Lung (tissue), 12 donors: Measurements from ENCODE around the gene MAPK14. TPM values are rescaled to one million over a fixed set of nuclear protein-coding genes. Genes with fewer than 3 reads are reported as not detected.

Experiments used
- ATAC-seq: fragments of 200-7000 bp; cut with Tn5 transposase; one replicate; pipeline ENCODE4 v1.9.1; 2020; ENCODE audit warnings: moderate number of reproducible peaks; ENCODE audit not compliant: insufficient read depth, low FRiP score
- DNase-seq, 3 donors: peaks; one replicate each; pipeline ENCODE4 v3.0.0-alpha.2; 2013 to 2017
- H3K27ac ChIP-seq, 2 donors: one replicate each; pipeline ENCODE4 v1.5.1; 2013; ENCODE audit warnings: mild to moderate bottlenecking in 2 of 2, moderate library complexity in 2 of 2, control low read depth in 1 of 2, inconsistent platforms in 1 of 2, low read depth in 1 of 2, low read length in 1 of 2
- H3K27me3 ChIP-seq, 3 donors: one replicate each; pipeline ENCODE4 v1.5.1; 2013; ENCODE audit warnings: low read length in 2 of 3; ENCODE audit not compliant: control insufficient read depth in 3 of 3, insufficient read depth in 3 of 3
- H3K36me3 ChIP-seq, 4 donors: one replicate each; pipeline ENCODE4 v1.5.1; 2013; ENCODE audit warnings: low read length in 4 of 4, mild to moderate bottlenecking in 1 of 4, moderate library complexity in 1 of 4; ENCODE audit not compliant: control insufficient read depth in 4 of 4, insufficient read depth in 4 of 4
- H3K4me1 ChIP-seq, 5 donors: one replicate each; pipeline ENCODE4 v1.5.1; 2013; ENCODE audit warnings: low read length in 5 of 5, mild to moderate bottlenecking in 2 of 5, moderate library complexity in 1 of 5; ENCODE audit not compliant: control insufficient read depth in 5 of 5, insufficient read depth in 5 of 5
- H3K4me3 ChIP-seq: one replicate; pipeline ENCODE4 v1.5.1; 2013; ENCODE audit warnings: mild to moderate bottlenecking, control low read depth, moderate library complexity
- H3K9ac ChIP-seq, 2 donors: one replicate each; pipeline ENCODE4 v1.5.1; 2013; ENCODE audit warnings: low read length in 2 of 2, control low read depth in 1 of 2; ENCODE audit not compliant: insufficient read depth in 1 of 2
- H3K9me3 ChIP-seq, 4 donors: one replicate each; pipeline ENCODE4 v1.5.1; 2013; ENCODE audit warnings: low read length in 3 of 4, mild to moderate bottlenecking in 1 of 4, moderate library complexity in 1 of 4; ENCODE audit not compliant: control insufficient read depth in 4 of 4, insufficient read depth in 3 of 4
- WGBS, 2 donors: extraction: QIAGEN DNeasy Blood & Tissue Kit; methylation state at CpG; one replicate each; pipeline ENCODE4 v1.1.7; 2013; 5-methylcytosine and 5-hydroxymethylcytosine counted together
- polyA plus RNA-seq, 2 donors: library from polyadenylated mRNA; stranded (reverse); fragments of 200-250 nt; gene quantifications; one replicate each; pipeline ENCODE4 v1.2.1, GENCODE V29; 2013
- total RNA-seq, 2 donors: library from RNA; depleted of rRNA in 1 of 2; stranded (reverse); fragments of >200 nt in 1 of 2; gene quantifications; one replicate each; pipeline ENCODE4 v1.2.1, GENCODE V29; 2014 to 2021
- TF ChIP-seq, protein P1 (sequence below): IDR thresholded peaks from 2 replicates; pipeline ENCODE4 v1.5.1; 2012; ENCODE audit warnings: mild to moderate bottlenecking; ENCODE audit errors: control extremely low read depth, extremely low read depth
- donor health status: control.
- donor health status: control.
- donor health status: Bipolar disorder and iron deficiency.
- donor health status: healthy.
- donor health status: DM: yes; HTN: yes; CAD: no.

MAPK14 gene
- total and polyA plus RNA-seq, 4 donors, result 12.8 to 93.3 (median 59.5) TPM

DNA sequence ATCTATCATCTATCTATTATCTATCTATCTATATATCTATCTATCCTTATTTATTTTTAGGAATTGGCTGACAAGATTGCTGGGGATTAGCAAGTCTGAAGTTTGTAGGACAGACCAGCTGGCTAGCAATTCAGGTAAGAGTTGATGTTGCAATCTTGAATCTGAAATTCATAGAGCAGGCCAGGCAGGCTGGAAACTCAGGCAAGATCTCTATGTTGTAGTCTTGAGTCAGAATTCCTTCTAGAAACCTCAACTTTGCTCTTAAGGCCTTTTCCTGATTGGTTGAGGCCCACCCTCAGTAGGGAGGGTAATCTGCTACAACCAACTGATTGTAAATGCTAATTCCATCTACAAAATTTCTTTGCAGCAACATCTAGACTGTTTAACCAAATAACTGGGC is 121.9 kb downstream of the MAPK14 start:
- H3K4me3 ChIP-seq, result no peak overlapping the region
- TF ChIP-seq, protein P1, sequence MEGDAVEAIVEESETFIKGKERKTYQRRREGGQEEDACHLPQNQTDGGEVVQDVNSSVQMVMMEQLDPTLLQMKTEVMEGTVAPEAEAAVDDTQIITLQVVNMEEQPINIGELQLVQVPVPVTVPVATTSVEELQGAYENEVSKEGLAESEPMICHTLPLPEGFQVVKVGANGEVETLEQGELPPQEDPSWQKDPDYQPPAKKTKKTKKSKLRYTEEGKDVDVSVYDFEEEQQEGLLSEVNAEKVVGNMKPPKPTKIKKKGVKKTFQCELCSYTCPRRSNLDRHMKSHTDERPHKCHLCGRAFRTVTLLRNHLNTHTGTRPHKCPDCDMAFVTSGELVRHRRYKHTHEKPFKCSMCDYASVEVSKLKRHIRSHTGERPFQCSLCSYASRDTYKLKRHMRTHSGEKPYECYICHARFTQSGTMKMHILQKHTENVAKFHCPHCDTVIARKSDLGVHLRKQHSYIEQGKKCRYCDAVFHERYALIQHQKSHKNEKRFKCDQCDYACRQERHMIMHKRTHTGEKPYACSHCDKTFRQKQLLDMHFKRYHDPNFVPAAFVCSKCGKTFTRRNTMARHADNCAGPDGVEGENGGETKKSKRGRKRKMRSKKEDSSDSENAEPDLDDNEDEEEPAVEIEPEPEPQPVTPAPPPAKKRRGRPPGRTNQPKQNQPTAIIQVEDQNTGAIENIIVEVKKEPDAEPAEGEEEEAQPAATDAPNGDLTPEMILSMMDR, result no peak
- H3K9me3 ChIP-seq, result no peaks in the 10 kb centered on the region
- H3K27me3 ChIP-seq, result no peaks in the 10 kb centered on the region
- H3K36me3 ChIP-seq, result no peaks in the 10 kb centered on the region
- no peak for DNase-seq
- no peak for ATAC-seq
- no peak overlapping the region for H3K9ac ChIP-seq
- peaks cover 0 to 11% (median 0%) of the 10 kb centered on the region in 5 donors for H3K4me1 ChIP-seq
- no peak overlapping the region for H3K27ac ChIP-seq

- no peak overlapping the region for H3K27ac ChIP-seq
- H3K9ac ChIP-seq, result no peak overlapping the region
- H3K27me3 ChIP-seq, result no peaks in the 10 kb centered on the region
- DNase-seq (peak in 2 of 3 donors; percentile 63 to 86), ATAC-seq (no peak)
- no peaks in the 10 kb centered on the region for H3K9me3 ChIP-seq
- peaks cover 0 to 11% (median 0%) of the 10 kb centered on the region in 5 donors for H3K4me1 ChIP-seq
- H3K36me3 ChIP-seq, result no peaks in the 10 kb centered on the region
- no peak overlapping the region for H3K4me3 ChIP-seq
- 51 to 55% methylated on average over 3 of the region's 3 CpGs for WGBS, 2 donors
- TF ChIP-seq, protein P1, result no peak
These were observed 122.7 kb downstream of the MAPK14 start for GRCh38 chr6:36150283-36150682.

DNA sequence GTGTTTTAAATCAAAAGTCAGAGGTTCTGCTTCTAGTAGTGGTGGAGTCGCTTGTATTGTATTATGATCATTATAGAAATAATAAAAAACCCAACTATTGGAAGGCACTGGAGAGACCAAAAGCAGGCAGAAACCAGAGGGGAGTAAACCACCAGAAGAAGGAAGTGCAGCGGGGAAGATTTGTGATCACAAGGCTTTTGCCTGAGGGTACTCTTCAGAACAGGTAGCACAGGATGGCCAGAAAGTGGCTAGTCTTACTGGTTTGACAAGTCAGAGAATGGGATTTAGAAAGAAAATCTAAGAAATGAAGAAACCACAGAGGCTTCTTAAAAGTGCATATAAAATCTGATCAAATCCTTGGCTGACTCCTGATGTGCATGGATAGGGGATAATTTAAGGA is 126.7 kb downstream of the MAPK14 start:
- Histone ChIP-seq H3K27ac (no peak overlapping the region), H3K4me1 (peaks cover 0 to 11% (median 0%) of the 10 kb centered on the region in 5 donors), H3K9ac (no peak overlapping the region), H3K4me3 (no peak overlapping the region), H3K27me3 (no peaks in the 10 kb centered on the region), H3K36me3 (no peaks in the 10 kb centered on the region), H3K9me3 (no peaks in the 10 kb centered on the region)
- WGBS, 2 donors, result 78 to 89% methylated on average over 2 of the region's 2 CpGs
- no peak for ATAC-seq
- TF ChIP-seq, protein P1, result no peak
- peak in 2 of 3 donors; percentile 12 to 53 for DNase-seq

DNA sequence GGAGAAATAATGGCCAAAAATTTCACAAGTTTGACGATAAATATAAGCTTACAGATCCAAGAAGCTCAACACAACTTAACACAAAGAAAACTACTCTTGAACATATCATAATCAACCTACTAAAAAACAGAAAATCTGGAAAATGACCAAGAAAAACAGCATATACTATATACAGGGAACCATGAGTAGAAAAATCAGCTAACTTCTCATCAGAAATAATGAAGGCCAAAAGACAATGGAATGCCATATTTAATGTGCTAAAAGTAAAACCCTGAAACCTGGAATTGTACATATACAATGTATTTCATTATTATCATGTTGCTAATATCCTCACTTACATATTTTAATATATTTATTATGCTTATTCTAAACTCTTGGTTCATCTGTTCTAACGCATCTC is 128.1 kb downstream of the MAPK14 start:
- ATAC-seq, result no peak
- 96 to 97% methylated on average over 2 of the region's 2 CpGs for WGBS, 2 donors

More for the DNA sequence above, 128.1 kb downstream of the MAPK14 start:
- H3K4me1 ChIP-seq, result peaks cover 0 to 3% (median 0%) of the 10 kb centered on the region in 5 donors
- no peak overlapping the region for H3K27ac ChIP-seq
- DNase-seq, result no peak
- H3K9ac ChIP-seq, result no peak overlapping the region
- TF ChIP-seq, protein P1, result no peak
- H3K9me3 ChIP-seq, result peaks cover 0 to 2% (median 0%) of the 10 kb centered on the region in 4 donors
- H3K36me3 ChIP-seq, result peaks cover 0 to 1% (median 0%) of the 10 kb centered on the region in 4 donors
- H3K4me3 ChIP-seq, result no peak overlapping the region
- no peaks in the 10 kb centered on the region for H3K27me3 ChIP-seq
